ENCODE measurements around the gene RESF1. TPM values are rescaled to one million over a fixed set of nuclear protein-coding genes. Genes with fewer than 3 reads are reported as not detected.

RESF1 gene
- total RNA-seq (2022; extraction: Qiagen RNA extraction; ENCODE audit: low read depth), result 11.7 to 26.2 TPM (median 21.8 TPM) in 5 replicates

GRCh38 chr12:31959161-31959700, at the start of gene RESF1:
Gene RESF1 (plus strand): TSS chr12:31959415. CDS start chr12:31980956, 21,541 bp downstream.

Other genes starting within 250 kb of the RESF1 start
- gene AMN1, start 230.4 kb upstream of the RESF1 start, total RNA-seq (2022; extraction: Qiagen RNA extraction; ENCODE audit: low read depth), result 8.8 to 15.0 TPM (median 11.9 TPM) in 5 replicates
- gene BICD1, start 147.4 kb downstream of the RESF1 start, total RNA-seq (2022; extraction: Qiagen RNA extraction; ENCODE audit: low read depth), result 16.1 to 18.9 TPM (median 17.4 TPM) in 5 replicates

Measured in A549 treated with RU486 at 1 μM for 4 hours (cell line).